H1 (cell line): ENCODE measurements around the gene NEUROD4. TPM values are rescaled to one million over a fixed set of nuclear protein-coding genes. Genes with fewer than 3 reads are reported as not detected.

Experiments used
- EP300 ChIP-seq, 2 experiments: IDR thresholded peaks; 1 replicate in 1 of 2; 2 replicates in 1 of 2; pipeline ENCODE4 v1.6.1; 2011 to 2012; ENCODE audit warnings: low read depth in 2 of 2, low read length in 2 of 2, mild to moderate bottlenecking in 2 of 2, borderline replicate concordance in 1 of 2, inconsistent platforms in 1 of 2, moderate library complexity in 1 of 2
- FOSL1 ChIP-seq: IDR thresholded peaks from 2 replicates; pipeline ENCODE4 v1.6.1; 2011; ENCODE audit warnings: mild to moderate bottlenecking, low read depth, low read length, moderate library complexity; ENCODE audit not compliant: insufficient read depth
- HDAC2 ChIP-seq, 2 experiments: fragments of 300-600 bp in 1 of 2; sonication (generic) in 1 of 2; IDR thresholded peaks; 2 replicates each; pipeline ENCODE4 v1.6.1; 2011 to 2012; ENCODE audit warnings: low read depth in 2 of 2, low read length in 2 of 2, mild to moderate bottlenecking in 2 of 2, moderate library complexity in 2 of 2, borderline replicate concordance in 1 of 2, inconsistent platforms in 1 of 2
- RAD21 ChIP-seq, 2 experiments: IDR thresholded peaks in 1 of 2; conservative IDR thresholded peaks in 1 of 2; 2 replicates each; pipeline ENCODE4 v1.6.1; 2011; ENCODE audit warnings: low read depth in 2 of 2, low read length in 2 of 2, improper control_type of control experiment in 1 of 2, inconsistent platforms in 1 of 2, mild to moderate bottlenecking in 1 of 2, moderate library complexity in 1 of 2
- polyA plus RNA-seq, 7 experiments: library from polyadenylated mRNA; depleted of rRNA in 3 of 7; stranded (reverse) in 5 of 7; unstranded in 2 of 7; fragments of >200 nt in 5 of 7; fragments of 200-250 nt in 2 of 7; gene quantifications; 1 replicate in 5 of 7; 2 replicates in 1 of 7; 4 replicates in 1 of 7; pipeline versions ENCODE4 v1.2.1 to v1.2.3, GENCODE V29; 2011 to 2013; ENCODE audit warnings: missing spikeins in 2 of 7, mixed read lengths in 2 of 7
- total RNA-seq: library from RNA; stranded (reverse); fragmentation: NEBNext Ultra II Directional; extraction: Animal tissue kit (Norgen Biotek cat#: 25700); gene quantifications from 2 replicates; pipeline ENCODE4 v1.2.1, GENCODE V29; 2021

Gene NEUROD4
- total and polyA plus RNA-seq, 2 of the 8 experiments (the other 6 are each of a cell fraction or from before 2014, with no cell fraction given), result not detected

GRCh38 chr12:55044135-55044534 lies 24.4 kb downstream of the NEUROD4 start (continued):
- TF ChIP-seq HDAC2 (IDR thresholded peaks at IDR 0.05; ENCODE audit: borderline replicate concordance in 1 of 2, low read depth in 2 of 2, low read length in 2 of 2), result 0 out of 4 replicates have a peak, but pooled peaks of 1 of the 2 experiments have one; percentile 51
- no peak for TF ChIP-seq FOSL1
- no peak for TF ChIP-seq RAD21 (IDR thresholded peaks at IDR 0.05 in 1 of 2, conservative IDR thresholded peaks at IDR 0.05 in 1 of 2; ENCODE audit: low read depth in 2 of 2, low read length in 2 of 2)
- TF ChIP-seq EP300 (IDR thresholded peaks at IDR 0.05; ENCODE audit: borderline replicate concordance in 1 of 2, low read depth in 2 of 2, low read length in 2 of 2), result no peak
